ENCODE data around the gene LILRB4. TPM values are rescaled to one million over a fixed set of nuclear protein-coding genes. Genes with fewer than 3 reads are reported as not detected.

The LILRB4 gene
- total and polyA plus RNA-seq, 2 donors (not counting 3 experiments of a cell fraction or from before 2014, with no cell fraction given): not detected

GRCh38 chr19:54694648-54695047, 31.9 kb downstream of the LILRB4 start:
- H3K27me3 ChIP-seq (ENCODE audit: control insufficient read depth in 2 of 2, insufficient read depth in 2 of 2, low read length in 2 of 2): no peaks in the 10 kb centered on the region
- ChIA-PET CTCF (no interaction called here), POLR2A (no interaction called here)
- H4K20me1 ChIP-seq (replicated peaks; ENCODE audit: control insufficient read depth, extremely low read depth, insufficient read depth, low read length): no peaks in the 10 kb centered on the region
- H3K4me2 ChIP-seq (ENCODE audit: insufficient read depth, low read length): no peak overlapping the region
- H3K9me3 ChIP-seq (replicated peaks; ENCODE audit: control insufficient read depth, insufficient read depth, low read length): no peaks in the 10 kb centered on the region
- no peak overlapping the region for H3K4me3 ChIP-seq (replicated peaks in 1 of 3; ENCODE audit: insufficient read depth in 1 of 3, low read depth in 1 of 3, low read length in 3 of 3)
- FAIRE-seq (no peak), DNase-seq (ENCODE audit: low read depth, low spot score) (no peak)
- dilution Hi-C loops (cut with MboI; ENCODE audit: extremely low pct_ligation_motif_present, low sequenced_read_pairs): no loop called here
- BruUV-seq (replicated peaks): no TSS peak
- intact Hi-C loops (cut with micrococcal nuclease): no loop called here
- no peak overlapping the region for H3K27ac ChIP-seq (ENCODE audit: insufficient read depth, low read depth, low read length)
- no peaks in the 10 kb centered on the region for H3K4me1 ChIP-seq (ENCODE audit: control insufficient read depth, extremely low read depth, insufficient read depth, low read length)
- no peak for TF ChIP-seq EZH2 (IDR thresholded peaks at IDR 0.05; ENCODE audit: borderline replicate concordance, low read depth, low read length, severe bottlenecking)
- TF ChIP-seq POLR2AphosphoS5 (IDR thresholded peaks at IDR 0.05; ENCODE audit: insufficient read depth, low read depth, low read length): no peak
- no peak overlapping the region for H2AFZ ChIP-seq (ENCODE audit: low read depth, low read length)
- no peak overlapping the region for H3K9ac ChIP-seq (replicated peaks; ENCODE audit: extremely low read depth, insufficient read depth, low read length)
- H3K36me3 ChIP-seq (ENCODE audit: control insufficient read depth in 2 of 2, extremely low read depth in 1 of 2, insufficient read depth in 2 of 2, low read length in 2 of 2): no peaks in the 10 kb centered on the region
- H3K79me2 ChIP-seq (ENCODE audit: control insufficient read depth, insufficient read depth, low read length): no peaks in the 10 kb centered on the region
- no peaks in the 10 kb centered on the region for H3K9me1 ChIP-seq (replicated peaks; ENCODE audit: control insufficient read depth, extremely low read depth, insufficient read depth, low read length)

- H3K9me1 ChIP-seq (replicated peaks; ENCODE audit: control insufficient read depth, extremely low read depth, insufficient read depth, low read length): no peaks in the 10 kb centered on the region
- DNase-seq (ENCODE audit: low read depth, low spot score): no peak
- no peak for FAIRE-seq
- BruUV-seq (replicated peaks): no TSS peak
- ChIA-PET POLR2A (no interaction called here), CTCF (no interaction called here)
- no peaks in the 10 kb centered on the region for H3K36me3 ChIP-seq (ENCODE audit: control insufficient read depth in 2 of 2, extremely low read depth in 1 of 2, insufficient read depth in 2 of 2, low read length in 2 of 2)
- intact Hi-C loops (cut with micrococcal nuclease) (no loop called here), dilution Hi-C loops (cut with MboI; ENCODE audit: extremely low pct_ligation_motif_present, low sequenced_read_pairs) (no loop called here)
- no peak overlapping the region for H3K9ac ChIP-seq (replicated peaks; ENCODE audit: extremely low read depth, insufficient read depth, low read length)
- H3K4me3 ChIP-seq (replicated peaks in 1 of 3; ENCODE audit: insufficient read depth in 1 of 3, low read depth in 1 of 3, low read length in 3 of 3): no peak overlapping the region
- H3K4me2 ChIP-seq (ENCODE audit: insufficient read depth, low read length): no peak overlapping the region
- H3K27me3 ChIP-seq (ENCODE audit: control insufficient read depth in 2 of 2, insufficient read depth in 2 of 2, low read length in 2 of 2): no peaks in the 10 kb centered on the region
- H4K20me1 ChIP-seq (replicated peaks; ENCODE audit: control insufficient read depth, extremely low read depth, insufficient read depth, low read length): no peaks in the 10 kb centered on the region
- H3K27ac ChIP-seq (ENCODE audit: insufficient read depth, low read depth, low read length): no peak overlapping the region
- H3K9me3 ChIP-seq (replicated peaks; ENCODE audit: control insufficient read depth, insufficient read depth, low read length): no peaks in the 10 kb centered on the region
- H2AFZ ChIP-seq (ENCODE audit: low read depth, low read length): no peak overlapping the region
- TF ChIP-seq, protein P1, sequence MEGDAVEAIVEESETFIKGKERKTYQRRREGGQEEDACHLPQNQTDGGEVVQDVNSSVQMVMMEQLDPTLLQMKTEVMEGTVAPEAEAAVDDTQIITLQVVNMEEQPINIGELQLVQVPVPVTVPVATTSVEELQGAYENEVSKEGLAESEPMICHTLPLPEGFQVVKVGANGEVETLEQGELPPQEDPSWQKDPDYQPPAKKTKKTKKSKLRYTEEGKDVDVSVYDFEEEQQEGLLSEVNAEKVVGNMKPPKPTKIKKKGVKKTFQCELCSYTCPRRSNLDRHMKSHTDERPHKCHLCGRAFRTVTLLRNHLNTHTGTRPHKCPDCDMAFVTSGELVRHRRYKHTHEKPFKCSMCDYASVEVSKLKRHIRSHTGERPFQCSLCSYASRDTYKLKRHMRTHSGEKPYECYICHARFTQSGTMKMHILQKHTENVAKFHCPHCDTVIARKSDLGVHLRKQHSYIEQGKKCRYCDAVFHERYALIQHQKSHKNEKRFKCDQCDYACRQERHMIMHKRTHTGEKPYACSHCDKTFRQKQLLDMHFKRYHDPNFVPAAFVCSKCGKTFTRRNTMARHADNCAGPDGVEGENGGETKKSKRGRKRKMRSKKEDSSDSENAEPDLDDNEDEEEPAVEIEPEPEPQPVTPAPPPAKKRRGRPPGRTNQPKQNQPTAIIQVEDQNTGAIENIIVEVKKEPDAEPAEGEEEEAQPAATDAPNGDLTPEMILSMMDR (IDR thresholded peaks at IDR 0.05; ENCODE audit: extremely low read depth in 1 of 2, insufficient read depth in 1 of 2, low read depth in 1 of 2, low read length in 2 of 2): no peak
- TF ChIP-seq GATA2 (IDR thresholded peaks at IDR 0.05; ENCODE audit: insufficient read depth, insufficient read length, low read depth, low read length) (no peak), MYC (IDR thresholded peaks at IDR 0.05; ENCODE audit: low read depth, low read length) (no peak), POLR2A (IDR thresholded peaks at IDR 0.05; ENCODE audit: low read depth, low read length) (no peak), EZH2 (IDR thresholded peaks at IDR 0.05; ENCODE audit: borderline replicate concordance, low read depth, low read length, severe bottlenecking) (no peak), FOS (IDR thresholded peaks at IDR 0.05; ENCODE audit: borderline replicate concordance, insufficient read depth, low read length) (no peak), MAX (IDR thresholded peaks at IDR 0.05; ENCODE audit: insufficient read depth, insufficient read length) (no peak), POLR2AphosphoS5 (IDR thresholded peaks at IDR 0.05; ENCODE audit: insufficient read depth, low read depth, low read length) (no peak), JUN (IDR thresholded peaks at IDR 0.05; ENCODE audit: borderline replicate concordance, insufficient read depth, insufficient read length, low read depth) (no peak)
- H3K4me1 ChIP-seq (ENCODE audit: control insufficient read depth, extremely low read depth, insufficient read depth, low read length): no peaks in the 10 kb centered on the region
- no peaks in the 10 kb centered on the region for H3K79me2 ChIP-seq (ENCODE audit: control insufficient read depth, insufficient read depth, low read length)
Measured at GRCh38 chr19:54696117-54696548, 33.3 kb downstream of the LILRB4 start.
